HCT116 (cell line): ENCODE data around the gene ACVRL1. TPM values are rescaled to one million over a fixed set of nuclear protein-coding genes. Genes with fewer than 3 reads are reported as not detected.

ENCODE experiments used
- ATAC-seq: fragments of 200-7000 bp; cut with Tn5 transposase; 2 replicates; pipeline ENCODE4 v1.9.1; 2020; ENCODE audit warnings: mild to moderate bottlenecking, moderate library complexity
- BruUV-seq: library from RNA; stranded (reverse); fragments of 400-500 nt; replicated peaks from 2 replicates; lab custom pipeline; 2021; lab: Mats Ljungman, UMichigan
- CTCF ChIA-PET: fragments of 300-600 bp; sonication (Branson Sonifier 250); formaldehyde crosslinking; loops from one replicate; lab custom pipeline; 2021; ENCODE audit warnings: antibody characterized with exemption; lab: Charles Lee
- POLR2A ChIA-PET: fragments of 300-600, 350-600 bp; sonication (Branson Sonifier 250); formaldehyde crosslinking; loops from one replicate; lab custom pipeline; 2021; ENCODE audit warnings: antibody characterized with exemption; lab: Charles Lee
- RAD21 ChIA-PET, 2 experiments: fragments of 300-600 bp; sonication (Branson Sonifier 250); formaldehyde crosslinking; loops; one replicate each; lab custom pipeline; 2023; ENCODE audit warnings: low total read pairs in 2 of 2; ENCODE audit not compliant: uncharacterized antibody in 2 of 2, unreplicated experiment in 2 of 2, low non-redundant PET in 1 of 2; lab: Charles Lee
- DNase-seq: peaks from one replicate; pipeline ENCODE4 v3.0.0-alpha.2; 2010; ENCODE audit warnings: low read depth, low spot score
- H2AFZ ChIP-seq: fragments of 200-600 bp; shearing (Covaris generic), sonication (generic); 2 replicates; pipeline ENCODE4 v1.6.1; 2017; ENCODE audit warnings: low read depth, mixed run types, mixed read lengths, antibody characterized with exemption, low read length; ENCODE audit not compliant: poor library complexity, severe bottlenecking
- H3K27ac ChIP-seq: 2 replicates; pipeline ENCODE4 v1.5.1; 2012; ENCODE audit warnings: low read depth, low read length
- H3K27me3 ChIP-seq: fragments of 200-600 bp; sonication (generic); 2 replicates; pipeline ENCODE4 v1.6.1; 2016; ENCODE audit warnings: mixed run types, low read length, mixed read lengths; ENCODE audit not compliant: insufficient read depth
- H3K36me3 ChIP-seq, 2 experiments: fragments of 200-500 bp in 1 of 2; fragments of 200-600 bp in 1 of 2; sonication (Bioruptor generic) in 1 of 2; sonication (generic) in 1 of 2; 2 replicates each; pipeline versions ENCODE4 v1.5.1 to v1.6.1; 2014 to 2016; ENCODE audit warnings: low read length in 2 of 2, inconsistent platforms in 1 of 2, mixed read lengths in 1 of 2, mixed run types in 1 of 2; ENCODE audit not compliant: insufficient read depth in 2 of 2, control insufficient read depth in 1 of 2
- H3K4me1 ChIP-seq, 2 experiments: fragments of 200-600 bp in 1 of 2; sonication (generic) in 1 of 2; 2 replicates each; pipeline versions ENCODE4 v1.5.1 to v1.6.1; 2012 to 2017; ENCODE audit warnings: low read length in 2 of 2, inconsistent platforms in 1 of 2, mild to moderate bottlenecking in 1 of 2, mixed read lengths in 1 of 2, mixed run types in 1 of 2, moderate library complexity in 1 of 2; ENCODE audit not compliant: insufficient read depth in 2 of 2, control insufficient read depth in 1 of 2
- H3K4me2 ChIP-seq: fragments of 200-600 bp; sonication (generic); 2 replicates; pipeline ENCODE4 v1.6.1; 2017; ENCODE audit warnings: mixed run types, low read length, mixed read lengths
- H3K4me3 ChIP-seq, 2 experiments: fragments of 200-600 bp in 1 of 2; sonication (generic) in 1 of 2; replicated peaks in 1 of 2; 2 replicates each; pipeline ENCODE4 v1.5.1; 2011 to 2016; ENCODE audit warnings: low read length in 2 of 2, control low read depth in 1 of 2, low read depth in 1 of 2, mild to moderate bottlenecking in 1 of 2, mixed read lengths in 1 of 2, mixed run types in 1 of 2
- H3K79me2 ChIP-seq: fragments of 200-600 bp; sonication (generic); 2 replicates; pipeline ENCODE4 v1.6.1; 2017; ENCODE audit warnings: mild to moderate bottlenecking, mixed run types, low read length, moderate library complexity, mixed read lengths; ENCODE audit not compliant: insufficient read depth
- H3K9ac ChIP-seq: fragments of 200-600 bp; sonication (generic); 2 replicates; pipeline ENCODE4 v1.6.1; 2016; ENCODE audit warnings: low read length, mixed read lengths
- H3K9me2 ChIP-seq: fragments of 200-600 bp; sonication (generic), shearing (Covaris generic); 2 replicates; pipeline ENCODE4 v1.6.1; 2017; ENCODE audit warnings: mixed run types, mild to moderate bottlenecking, moderate library complexity; ENCODE audit not compliant: insufficient read depth
- H3K9me3 ChIP-seq, 2 experiments: fragments of 200-500 bp in 1 of 2; fragments of 200-600 bp in 1 of 2; sonication (Bioruptor generic) in 1 of 2; sonication (generic) in 1 of 2; 2 replicates each; pipeline ENCODE4 v1.6.1; 2014 to 2017; ENCODE audit warnings: low read length in 2 of 2, mixed read lengths in 2 of 2, inconsistent platforms in 1 of 2, low read depth in 1 of 2, mild to moderate bottlenecking in 1 of 2, mixed run types in 1 of 2, moderate library complexity in 1 of 2; ENCODE audit not compliant: control insufficient read depth in 1 of 2, insufficient read depth in 1 of 2
- H4K20me1 ChIP-seq: fragments of 200-600 bp; sonication (generic), shearing (Covaris generic); 2 replicates; pipeline ENCODE4 v1.6.1; 2017; ENCODE audit warnings: mixed run types, mild to moderate bottlenecking, moderate library complexity; ENCODE audit not compliant: insufficient read depth
- CEBPB ChIP-seq: IDR thresholded peaks from 2 replicates; pipeline ENCODE4 v1.6.1; 2012; ENCODE audit warnings: low read depth
- CTCF ChIP-seq, 3 experiments: fragments of 200-600 bp in 1 of 3; sonication (generic) in 1 of 3; IDR thresholded peaks in 2 of 3; conservative IDR thresholded peaks in 1 of 3; 2 replicates each; pipeline ENCODE4 v1.5.1; 2012 to 2017; ENCODE audit warnings: low read depth in 2 of 3, low read length in 2 of 3, antibody characterized with exemption in 1 of 3, borderline replicate concordance in 1 of 3, control low read depth in 1 of 3, mild to moderate bottlenecking in 1 of 3, mixed read lengths in 1 of 3, mixed run types in 1 of 3, moderate library complexity in 1 of 3; ENCODE audit not compliant: insufficient read depth in 1 of 3
- EGR1 ChIP-seq: IDR thresholded peaks from 2 replicates; pipeline ENCODE4 v1.6.1; 2012; ENCODE audit warnings: low read depth
- ELF1 ChIP-seq: IDR thresholded peaks from 2 replicates; pipeline ENCODE4 v1.6.1; 2012; ENCODE audit warnings: low read depth, borderline replicate concordance
- EZH2 ChIP-seq: fragments of 200-600 bp; sonication (generic); IDR thresholded peaks from 2 replicates; pipeline ENCODE4 v1.6.1; 2017; ENCODE audit warnings: antibody characterized with exemption, mixed run types
- EZH2phosphoT487 ChIP-seq: fragments of 200-600 bp; IDR thresholded peaks from 2 replicates; pipeline ENCODE4 v1.6.1; 2018; ENCODE audit warnings: antibody characterized with exemption, borderline replicate concordance
- JUND ChIP-seq: IDR thresholded peaks from 2 replicates; pipeline ENCODE4 v1.6.1; 2012
- POLR2A ChIP-seq: IDR thresholded peaks from 2 replicates; pipeline ENCODE4 v1.7.0; 2011; ENCODE audit warnings: borderline replicate concordance; ENCODE audit not compliant: insufficient read depth, insufficient read length; ENCODE audit errors: extremely low read depth
- POLR2AphosphoS5 ChIP-seq: IDR thresholded peaks from 2 replicates; pipeline ENCODE4 v1.6.1; 2011; ENCODE audit warnings: mild to moderate bottlenecking, low read depth, low read length, moderate library complexity
- RAD21 ChIP-seq: IDR thresholded peaks from 2 replicates; pipeline ENCODE4 v1.6.1; 2012; ENCODE audit warnings: low read depth, mild to moderate bottlenecking
- SIN3A ChIP-seq: IDR thresholded peaks from 2 replicates; pipeline ENCODE4 v1.6.1; 2012; ENCODE audit warnings: low read depth
- TCF7L2 ChIP-seq: IDR thresholded peaks from 2 replicates; pipeline ENCODE4 v1.7.0; 2011; ENCODE audit warnings: borderline replicate concordance, inconsistent platforms; ENCODE audit not compliant: insufficient read depth, insufficient read length; ENCODE audit errors: extremely low read depth
- ZBTB33 ChIP-seq: IDR thresholded peaks from 2 replicates; pipeline ENCODE4 v1.6.1; 2011; ENCODE audit warnings: mild to moderate bottlenecking, low read length, moderate library complexity; ENCODE audit not compliant: insufficient replicate concordance; ENCODE audit errors: extremely low read depth
- ZNF274 ChIP-seq: fragments of 200-500 bp; sonication (Bioruptor generic); IDR thresholded peaks from 2 replicates; pipeline ENCODE4 v1.6.1; 2014; ENCODE audit warnings: mild to moderate bottlenecking, low read depth, low read length, inconsistent platforms
- intact Hi-C: fragments of 100-400 bp; cut with micrococcal nuclease; formaldehyde crosslinking; loops from 2 replicates; pipeline ENCODE4 v1.10.0; 2022
- total RNA-seq: library from RNA; stranded (reverse); gene quantifications from one replicate; pipeline ENCODE4 v1.2.1, GENCODE V29; 2021; ENCODE audit not compliant: unreplicated experiment
- TF ChIP-seq, protein P1 (sequence below): IDR thresholded peaks from 2 replicates; pipeline ENCODE4 v1.6.1; 2012
- TF ChIP-seq, protein P2 (sequence below): IDR thresholded peaks from 2 replicates; pipeline ENCODE4 v1.6.1; 2012

Gene ACVRL1
- total RNA-seq, 1 experiment from 2014 or later = 2.5 TPM

DNA sequence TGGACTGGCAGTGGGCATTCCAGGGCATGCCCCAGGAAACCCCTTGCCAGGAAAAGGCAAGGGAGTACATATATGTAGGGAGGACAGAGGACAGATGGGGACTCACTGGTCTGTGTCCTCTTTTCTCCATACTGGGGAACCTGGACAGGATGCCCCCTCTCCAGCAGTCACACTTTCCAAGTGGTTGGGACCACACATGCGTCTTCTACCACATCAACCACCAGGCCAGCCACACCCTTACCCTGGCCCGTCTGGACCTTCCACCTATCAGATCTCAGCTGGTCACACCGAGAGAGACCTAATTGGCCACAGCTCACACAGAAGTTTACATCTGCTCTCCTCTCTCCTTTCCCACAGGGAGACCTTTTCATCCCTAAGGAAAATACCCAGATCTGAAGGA lies 11.1 kb upstream of the ACVRL1 start:
- H2AFZ ChIP-seq = no peak overlapping the region
- peaks cover 0 to 8% of the 10 kb centered on the region in 2 experiments; a peak in 2 of 4 replicates for H3K4me1 ChIP-seq
- H3K9me3 ChIP-seq = no peaks in the 10 kb centered on the region
- no peaks in the 10 kb centered on the region for H3K27me3 ChIP-seq
- no peaks in the 10 kb centered on the region for H4K20me1 ChIP-seq
- no peak for TF ChIP-seq EGR1
- TF ChIP-seq ZNF274 = no peak
- TF ChIP-seq SIN3A = no peak
- TF ChIP-seq, protein P1, sequence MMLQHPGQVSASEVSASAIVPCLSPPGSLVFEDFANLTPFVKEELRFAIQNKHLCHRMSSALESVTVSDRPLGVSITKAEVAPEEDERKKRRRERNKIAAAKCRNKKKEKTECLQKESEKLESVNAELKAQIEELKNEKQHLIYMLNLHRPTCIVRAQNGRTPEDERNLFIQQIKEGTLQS = no peak
- no peak for TF ChIP-seq RAD21
- TF ChIP-seq CTCF (IDR thresholded peaks at IDR 0.05 in 2 of 3, conservative IDR thresholded peaks at IDR 0.05 in 1 of 3; ENCODE audit: borderline replicate concordance in 1 of 3, insufficient read depth in 1 of 3, low read depth in 2 of 3, low read length in 2 of 3) = no peak
- TF ChIP-seq, protein P2, sequence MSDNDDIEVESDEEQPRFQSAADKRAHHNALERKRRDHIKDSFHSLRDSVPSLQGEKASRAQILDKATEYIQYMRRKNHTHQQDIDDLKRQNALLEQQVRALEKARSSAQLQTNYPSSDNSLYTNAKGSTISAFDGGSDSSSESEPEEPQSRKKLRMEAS = no peak
- TF ChIP-seq EZH2 = no peak
- TF ChIP-seq ZBTB33 = no peak
- no peak for TF ChIP-seq EZH2phosphoT487
- no peak for TF ChIP-seq CEBPB
- no peak for TF ChIP-seq POLR2AphosphoS5
- TF ChIP-seq ELF1 = no peak
- TF ChIP-seq JUND = no peak
- no peak for TF ChIP-seq TCF7L2
- no peak for TF ChIP-seq POLR2A
- ChIA-PET RAD21 (no interaction called here), CTCF (interaction anchor here (4.5 kb wide), 1 partner anchor 16 kb away, joined by 22 read pairs; no protein-coding TSS in a partner anchor), POLR2A (no interaction called here)
- H3K79me2 ChIP-seq = no peaks in the 10 kb centered on the region
- no peak for ATAC-seq
- H3K4me2 ChIP-seq = no peak overlapping the region
- no peak for DNase-seq
- no peaks in the 10 kb centered on the region for H3K9me2 ChIP-seq
- no peak overlapping the region for H3K4me3 ChIP-seq
- no peaks in the 10 kb centered on the region for H3K36me3 ChIP-seq
- intact Hi-C loops = no loop called here
- no peak overlapping the region for H3K9ac ChIP-seq
- no peak overlapping the region for H3K27ac ChIP-seq
- BruUV-seq = no TSS peak
